Heart left ventricle (tissue), 16 donors: ENCODE measurements around the gene SUCO. TPM values are rescaled to one million over a fixed set of nuclear protein-coding genes. Genes with fewer than 3 reads are reported as not detected.

ENCODE experiments used
- ATAC-seq, 4 donors: fragments of 200-7000 bp; cut with Tn5 transposase; one replicate each; pipeline ENCODE4 v1.9.1; 2020 to 2022; ENCODE audit warnings: moderate library complexity in 4 of 4, mild to moderate bottlenecking in 3 of 4, moderate number of reproducible peaks in 1 of 4
- DNase-seq, 5 donors: peaks; one replicate each; pipeline ENCODE4 v3.0.0-alpha.2; 2020
- H3K27ac ChIP-seq, 12 donors: fragments of 200-600 bp; sonication (generic) in 4 of 12; one replicate each; pipeline versions ENCODE4 v1.5.0 to v1.8.0; 2016 to 2022; ENCODE audit warnings: mild to moderate bottlenecking in 2 of 12
- H3K27me3 ChIP-seq, 9 donors: fragments of 200-600 bp; sonication (generic) in 2 of 9; one replicate each; pipeline versions ENCODE4 v1.5.1 to v1.8.0; 2016 to 2022; ENCODE audit warnings: mild to moderate bottlenecking in 3 of 9
- H3K36me3 ChIP-seq, 9 donors: fragments of 200-600 bp; sonication (generic) in 2 of 9; one replicate each; pipeline versions ENCODE4 v1.5.0 to v1.8.0; 2018 to 2022; ENCODE audit warnings: mild to moderate bottlenecking in 2 of 9
- H3K4me1 ChIP-seq, 12 donors: fragments of 200-600 bp; sonication (generic) in 4 of 12; one replicate each; pipeline versions ENCODE4 v1.5.0 to v1.8.0; 2016 to 2022; ENCODE audit warnings: mild to moderate bottlenecking in 3 of 12
- H3K4me3 ChIP-seq, 12 donors: fragments of 200-600 bp; sonication (generic) in 4 of 12; one replicate each; pipeline versions ENCODE4 v1.5.0 to v1.8.0; 2017 to 2022; ENCODE audit warnings: mild to moderate bottlenecking in 9 of 12, moderate library complexity in 4 of 12
- H3K9me3 ChIP-seq, 12 donors: fragments of 200-600 bp; sonication (generic) in 4 of 12; one replicate each; pipeline versions ENCODE4 v1.5.0 to v1.8.0; 2016 to 2022; ENCODE audit warnings: mild to moderate bottlenecking in 1 of 12
- CTCF ChIP-seq, 12 donors: fragments of 200-600 bp; sonication (generic) in 4 of 12; IDR thresholded peaks; one replicate each; pipeline versions ENCODE4 v1.5.0 to v1.8.0; 2018 to 2022; ENCODE audit warnings: antibody characterized with exemption in 12 of 12, mild to moderate bottlenecking in 5 of 12
- POLR2A ChIP-seq, 2 donors: fragments of 450-650 bp; IDR thresholded peaks; one replicate each; pipeline ENCODE4 v1.6.1; 2017; ENCODE audit warnings: antibody characterized with exemption in 2 of 2, mild to moderate bottlenecking in 2 of 2, moderate library complexity in 2 of 2
- WGBS, 4 donors: extraction: QIAGEN DNeasy Blood & Tissue Kit in 2 of 4; methylation state at CpG; one replicate each; pipeline versions ENCODE4 v1.1.5 to v1.1.7; 2013 to 2018; 5-methylcytosine and 5-hydroxymethylcytosine counted together
- intact Hi-C, 10 donors: fragments of 100-400 bp; cut with DNase I; formaldehyde crosslinking; loops; one replicate each; pipeline versions ENCODE4 v1.11.1 to v1.14.2; 2022
- polyA plus RNA-seq, 2 donors: library from polyadenylated mRNA; stranded (reverse); fragments of 200-250 nt; gene quantifications; one replicate each; pipeline ENCODE4 v1.2.3, GENCODE V29; 2013
- total RNA-seq, 9 donors: library from RNA; depleted of rRNA in 2 of 9; stranded (reverse); fragments of >200 nt in 2 of 9; fragmentation: NEBNext Ultra II Directional in 3 of 9; extraction: Animal tissue kit (Norgen Biotek cat#: 25700) in 3 of 9; gene quantifications; one replicate each; pipeline versions ENCODE4 v1.1.0 to v1.2.4, GENCODE V29; 2016 to 2023
- donor health status: ischemic (EF 13 %, LVEDD 7.1; RV severe dilation, severe dysfunction).
- donor health status: healthy with polysubstance abuse.
- donor health status: DM: no; HTN: yes; CAD: no.
- donor health status: DM: no; HTN: no; CAD: no.
- donor health status: ischemic (EF 25% LVEDD 6.9; RV normal size, moderate dysfunction).
- donor health status: ischemic (EF 25% LVEDD 5.7; RV mildly dilated, moderate dysfunction).
- donor health status: healthy.
- donor health status: DM: yes; HTN: yes; CAD: no.
- donor health status: ischemic (EF 35%, LVEDD 5.7; RV mildly dilated, moderate dysfunction).
- donor health status: nonischemic (EF 11% LVEDD 7.7; RV severe dilation, severe dysfunction).
- donor health status: DM: yes; HTN: yes; CAD: no.
- donor health status: PGD.
- donor health status: ischemic (EF 29% LVEDD 5.4; RV normal size, mild dysfunction).
- donor health status: nonischemic (EF 23%, LVEDD 6.1; RV moderate dilation, normal function).

Gene SUCO
- total and polyA plus RNA-seq, 11 donors = 6.7 to 33.4 (median 23.7) TPM

- no peaks in the 10 kb centered on the region for H3K36me3 ChIP-seq
- DNase-seq = no peak
- ATAC-seq = no peak
- intact Hi-C loops = no loop called here
- no peaks in the 10 kb centered on the region for H3K27me3 ChIP-seq
- no peaks in the 10 kb centered on the region for H3K9me3 ChIP-seq
- H3K4me1 ChIP-seq = peaks cover 0 to 51% (median 30%) of the 10 kb centered on the region in 12 donors
- no peak overlapping the region for H3K27ac ChIP-seq
- no peak for TF ChIP-seq CTCF (IDR thresholded peaks at IDR 0.05)
- no peak for TF ChIP-seq POLR2A (IDR thresholded peaks at IDR 0.05)
- WGBS, 4 donors = 22 to 34% (median 33%) methylated on average over 2 of the region's 2 CpGs
- H3K4me3 ChIP-seq = no peak overlapping the region
Observed at GRCh38 chr1:172549621-172550280, 16.8 kb downstream of the SUCO start.

DNA sequence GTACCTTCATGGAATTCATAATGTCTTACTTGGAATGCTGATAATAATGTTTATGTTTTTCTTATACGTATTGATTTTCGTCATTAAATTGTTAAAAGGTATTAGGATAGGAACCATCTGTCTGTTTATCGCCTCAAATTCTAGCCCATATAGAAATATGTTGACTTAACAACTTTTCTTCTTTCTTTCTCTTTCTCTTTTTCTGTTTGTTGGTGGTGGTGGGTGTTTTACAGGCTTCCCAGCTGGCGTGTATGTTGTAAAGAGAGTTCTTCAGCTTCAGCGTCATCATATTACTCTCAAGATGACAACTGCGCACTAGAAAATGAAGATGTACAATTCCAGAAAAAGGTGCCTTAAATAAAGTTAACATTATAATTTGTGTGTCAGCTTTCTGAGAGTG, 18.3 kb downstream of the SUCO start:
- TF ChIP-seq CTCF (IDR thresholded peaks at IDR 0.05) (no peak), POLR2A (IDR thresholded peaks at IDR 0.05) (no peak)
- DNase-seq (no peak), ATAC-seq (no peak)
- Histone ChIP-seq H3K4me3 (no peak overlapping the region), H3K9me3 (no peaks in the 10 kb centered on the region), H3K4me1 (peaks cover 0 to 36% (median 28%) of the 10 kb centered on the region in 12 donors), H3K36me3 (peaks cover 0 to 10% (median 6%) of the 10 kb centered on the region in 9 donors), H3K27ac (no peak overlapping the region), H3K27me3 (no peaks in the 10 kb centered on the region)
- intact Hi-C loops = no loop called here
- WGBS, 4 donors = 94 to 98% (median 95%) methylated on average over 6 of the region's 6 CpGs

DNA sequence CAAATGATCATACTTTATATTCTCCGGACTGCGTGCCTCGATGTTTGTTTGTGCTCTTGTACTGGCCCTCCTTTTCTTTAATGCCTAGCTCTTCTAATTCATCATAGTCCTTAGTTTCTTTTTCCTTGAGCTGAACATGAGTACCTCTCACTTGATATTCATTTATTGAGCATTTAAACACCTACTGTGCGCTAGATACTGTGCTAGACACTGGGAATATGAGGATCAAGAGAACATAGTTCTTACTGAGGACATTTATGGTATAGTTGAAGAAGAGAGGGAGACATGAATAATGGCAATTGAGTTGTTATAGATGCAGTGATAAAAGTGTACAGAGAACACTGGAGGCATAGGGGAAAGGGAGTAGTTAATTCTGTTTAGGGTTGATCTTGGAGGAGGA, 22.0 kb downstream of the SUCO start:
- WGBS, 4 donors = 99% methylated on average over 4 of the region's 4 CpGs
- intact Hi-C loops = no loop called here
- H3K4me1 ChIP-seq = peaks cover 0 to 8% (median 5%) of the 10 kb centered on the region in 12 donors
- H3K9me3 ChIP-seq = no peaks in the 10 kb centered on the region
- no peak overlapping the region for H3K4me3 ChIP-seq
- DNase-seq (no peak), ATAC-seq (no peak)
- TF ChIP-seq POLR2A (IDR thresholded peaks at IDR 0.05) (no peak), CTCF (IDR thresholded peaks at IDR 0.05) (no peak)
- peaks cover 0 to 45% (median 39%) of the 10 kb centered on the region in 9 donors for H3K36me3 ChIP-seq
- no peak overlapping the region for H3K27ac ChIP-seq
- no peaks in the 10 kb centered on the region for H3K27me3 ChIP-seq

- Histone ChIP-seq H3K27ac (no peak overlapping the region), H3K4me1 (no peaks in the 10 kb centered on the region), H3K9me3 (no peaks in the 10 kb centered on the region), H3K4me3 (no peak overlapping the region), H3K36me3 (peaks cover 0 to 57% (median 42%) of the 10 kb centered on the region in 9 donors), H3K27me3 (no peaks in the 10 kb centered on the region)
- TF ChIP-seq CTCF (IDR thresholded peaks at IDR 0.05) = no peak
- DNase-seq (no peak), ATAC-seq (no peak)
- intact Hi-C loops = no loop called here
Observed at GRCh38 chr1:172556461-172556860, 23.5 kb downstream of the SUCO start.
